ENCODE results near the gene CST11. TPM values are rescaled to one million over a fixed set of nuclear protein-coding genes. Genes with fewer than 3 reads are reported as not detected.

CST11 gene
- not detected for total RNA-seq

DNA sequence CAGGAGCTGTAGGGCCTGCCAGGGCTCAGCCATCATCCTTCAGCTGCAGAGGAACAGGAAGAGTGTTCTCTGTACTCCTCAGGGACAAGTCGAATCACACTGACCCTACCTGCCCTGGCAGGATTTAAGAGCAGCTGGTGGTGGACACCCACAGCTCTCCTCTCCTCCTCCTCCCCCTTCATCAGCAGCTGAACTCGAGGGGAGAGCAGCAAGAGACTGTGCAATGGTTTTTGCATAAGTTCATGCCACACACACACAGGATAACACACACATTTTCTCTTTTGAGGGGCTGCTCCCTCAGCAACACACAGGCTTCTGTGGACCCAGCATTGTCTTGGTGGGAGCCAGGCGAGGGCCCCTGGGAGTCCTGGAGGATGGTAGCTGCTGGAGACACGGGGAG, at the start of gene CST11:
Gene CST11 (minus strand): TSS at position 101 of the 400 bp plus-strand sequence. CDS start 65 bp downstream, at position 36.
- Histone ChIP-seq H3K27me3 (no peaks in the 10 kb centered on the region), H3K27ac (no peak within 1 kb of the TSS), H3K36me3 (no peaks in the 10 kb centered on the region), H3K9me3 (no peaks in the 10 kb centered on the region), H3K4me3 (no peak within 1 kb of the TSS), H3K4me1 (no peaks in the 10 kb centered on the region)
- TF ChIP-seq, protein P1, sequence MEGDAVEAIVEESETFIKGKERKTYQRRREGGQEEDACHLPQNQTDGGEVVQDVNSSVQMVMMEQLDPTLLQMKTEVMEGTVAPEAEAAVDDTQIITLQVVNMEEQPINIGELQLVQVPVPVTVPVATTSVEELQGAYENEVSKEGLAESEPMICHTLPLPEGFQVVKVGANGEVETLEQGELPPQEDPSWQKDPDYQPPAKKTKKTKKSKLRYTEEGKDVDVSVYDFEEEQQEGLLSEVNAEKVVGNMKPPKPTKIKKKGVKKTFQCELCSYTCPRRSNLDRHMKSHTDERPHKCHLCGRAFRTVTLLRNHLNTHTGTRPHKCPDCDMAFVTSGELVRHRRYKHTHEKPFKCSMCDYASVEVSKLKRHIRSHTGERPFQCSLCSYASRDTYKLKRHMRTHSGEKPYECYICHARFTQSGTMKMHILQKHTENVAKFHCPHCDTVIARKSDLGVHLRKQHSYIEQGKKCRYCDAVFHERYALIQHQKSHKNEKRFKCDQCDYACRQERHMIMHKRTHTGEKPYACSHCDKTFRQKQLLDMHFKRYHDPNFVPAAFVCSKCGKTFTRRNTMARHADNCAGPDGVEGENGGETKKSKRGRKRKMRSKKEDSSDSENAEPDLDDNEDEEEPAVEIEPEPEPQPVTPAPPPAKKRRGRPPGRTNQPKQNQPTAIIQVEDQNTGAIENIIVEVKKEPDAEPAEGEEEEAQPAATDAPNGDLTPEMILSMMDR (IDR thresholded peaks at IDR 0.05) = no peak
- DNase-seq (ENCODE audit: low spot score in 2 of 2) = no peak
- intact Hi-C loops (cut with DNase I) = loop anchor here (10.0 kb wide), 1 partner anchor 262 kb away; no protein-coding TSS in a partner anchor

DNA sequence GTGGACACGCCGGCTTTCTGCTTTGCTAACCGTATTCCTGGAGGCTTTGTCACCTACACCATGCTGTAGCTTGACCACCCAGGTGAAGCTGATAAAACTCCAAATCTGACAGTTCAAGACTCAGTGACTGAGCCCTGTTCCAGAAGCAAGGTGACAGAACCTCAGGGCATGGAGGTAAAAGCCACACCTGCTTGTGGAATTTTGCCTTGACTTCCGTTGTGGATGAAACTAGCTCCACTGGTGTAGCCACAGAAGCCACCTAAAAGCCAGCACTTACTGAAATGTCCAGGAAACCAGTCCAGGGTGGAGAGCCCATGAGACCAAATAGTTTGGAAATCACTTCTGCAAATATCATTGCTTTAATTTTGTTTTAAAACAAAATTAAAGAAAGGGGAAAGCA, 49.2 kb upstream of the CST11 start:
- no peak overlapping the region for H3K4me3 ChIP-seq
- no peak for DNase-seq (ENCODE audit: low spot score in 2 of 2)
- no peak overlapping the region for H3K27ac ChIP-seq
- H3K36me3 ChIP-seq = no peaks in the 10 kb centered on the region
- H3K9me3 ChIP-seq = no peaks in the 10 kb centered on the region
- TF ChIP-seq, protein P1 (IDR thresholded peaks at IDR 0.05) = no peak
- no peaks in the 10 kb centered on the region for H3K27me3 ChIP-seq
- intact Hi-C loops (cut with DNase I) = no loop called here
- H3K4me1 ChIP-seq = no peaks in the 10 kb centered on the region

DNA sequence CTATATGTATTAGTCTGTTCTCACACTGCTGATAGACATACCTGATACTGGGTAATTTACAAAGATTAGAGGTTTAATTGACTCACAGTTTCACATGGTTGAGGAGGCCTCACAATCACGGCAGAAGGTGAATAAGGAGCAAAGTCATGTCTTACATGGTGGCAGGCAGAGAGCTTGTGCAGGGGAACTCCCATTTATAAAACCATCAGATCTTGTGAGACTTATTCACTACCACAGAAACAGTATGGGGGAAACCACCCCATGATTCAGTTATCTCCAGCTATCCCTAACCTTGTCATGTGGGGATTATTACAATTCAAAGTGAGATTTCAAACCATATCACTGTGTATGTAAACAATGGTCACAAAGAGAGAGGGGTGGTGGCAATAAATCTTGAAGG, 44.9 kb upstream of the CST11 start:
- no peak for DNase-seq (ENCODE audit: low spot score in 2 of 2)
- Histone ChIP-seq H3K36me3 (no peaks in the 10 kb centered on the region), H3K4me3 (no peak overlapping the region), H3K4me1 (no peaks in the 10 kb centered on the region), H3K27me3 (no peaks in the 10 kb centered on the region), H3K9me3 (no peaks in the 10 kb centered on the region), H3K27ac (no peak overlapping the region)
- TF ChIP-seq, protein P1 (IDR thresholded peaks at IDR 0.05) = no peak
- intact Hi-C loops (cut with DNase I) = no loop called here

DNA sequence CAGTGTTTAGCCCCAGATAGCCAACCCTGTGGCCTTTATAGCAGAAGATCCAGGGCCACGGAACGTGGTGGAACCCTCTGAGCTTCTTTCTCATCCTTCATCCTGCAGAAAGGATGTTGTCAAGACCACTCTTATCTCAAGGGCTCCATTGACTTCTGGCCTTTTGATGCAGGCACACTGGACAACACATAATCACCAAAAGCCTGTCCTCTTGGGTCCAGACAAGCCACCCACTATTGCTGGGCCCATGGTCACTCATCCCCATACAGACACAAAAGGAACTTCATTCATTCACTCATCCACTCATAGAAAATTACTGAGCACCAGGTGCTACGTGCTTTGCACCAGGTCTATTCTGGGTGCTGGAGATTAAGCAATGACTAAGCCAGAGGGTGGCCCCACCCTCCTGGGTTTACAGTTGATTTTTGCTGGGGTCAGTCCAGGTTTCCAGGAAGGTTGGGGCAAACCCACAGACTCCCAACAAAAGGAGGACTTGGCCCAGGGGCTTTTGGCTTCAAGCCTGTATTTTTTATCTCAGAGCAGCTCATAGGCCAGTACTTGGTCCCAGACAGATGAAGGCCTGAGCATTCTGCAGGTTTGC, 40.6 kb upstream of the CST11 start:
- TF ChIP-seq, protein P1 (IDR thresholded peaks at IDR 0.05) = no peak
- H3K4me3 ChIP-seq = no peak overlapping the region
- H3K9me3 ChIP-seq = no peaks in the 10 kb centered on the region
- DNase-seq (ENCODE audit: low spot score in 2 of 2) = no peak
- intact Hi-C loops (cut with DNase I) = no loop called here
- H3K4me1 ChIP-seq = no peaks in the 10 kb centered on the region
- H3K27ac ChIP-seq = no peak overlapping the region
- no peaks in the 10 kb centered on the region for H3K27me3 ChIP-seq
- H3K36me3 ChIP-seq = no peaks in the 10 kb centered on the region

GRCh38 chr20:23492292-23492691, 39.6 kb upstream of the CST11 start:
- DNase-seq (ENCODE audit: low spot score in 2 of 2) = no peak
- H3K4me3 ChIP-seq = no peak overlapping the region
- no peaks in the 10 kb centered on the region for H3K36me3 ChIP-seq
- no peaks in the 10 kb centered on the region for H3K27me3 ChIP-seq
- H3K27ac ChIP-seq = no peak overlapping the region
- no peaks in the 10 kb centered on the region for H3K4me1 ChIP-seq
- no peaks in the 10 kb centered on the region for H3K9me3 ChIP-seq
- TF ChIP-seq, protein P1 (IDR thresholded peaks at IDR 0.05) = no peak
- intact Hi-C loops (cut with DNase I) = no loop called here

DNA sequence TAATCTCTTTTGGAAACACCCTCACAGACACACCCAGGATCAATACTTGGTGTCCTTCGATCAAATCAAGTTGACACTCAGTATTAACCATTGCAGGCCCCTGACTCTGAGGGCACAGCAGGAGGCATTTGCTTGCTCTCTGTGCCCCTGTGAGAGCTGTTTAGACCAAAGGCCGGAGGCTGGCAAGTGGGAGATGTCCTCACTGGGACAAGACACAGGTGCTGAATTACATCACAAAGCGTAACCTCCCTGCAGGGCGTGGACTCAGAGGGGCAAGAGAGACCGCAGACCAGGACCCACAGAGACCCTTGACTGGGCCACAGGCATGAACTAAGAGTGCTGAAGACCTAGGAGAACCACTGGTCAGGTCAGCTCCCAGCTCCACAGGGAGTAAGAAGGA, 38.1 kb upstream of the CST11 start, which contains the start of gene CST8:
Gene CST8 (plus strand): TSS at position 301 of the 400 bp plus-strand sequence. CDS start 551 bp downstream, outside the sequence.
- Histone ChIP-seq H3K4me3 (no peak within 1 kb of the TSS), H3K36me3 (no peaks in the 10 kb centered on the region), H3K9me3 (no peaks in the 10 kb centered on the region), H3K4me1 (no peaks in the 10 kb centered on the region), H3K27ac (no peak within 1 kb of the TSS), H3K27me3 (no peaks in the 10 kb centered on the region)
- TF ChIP-seq, protein P1 (IDR thresholded peaks at IDR 0.05) = no peak
- intact Hi-C loops (cut with DNase I) = no loop called here
- DNase-seq (ENCODE audit: low spot score in 2 of 2) = no peak

All from ascending aorta (tissue), 2 donors.